ENCODE data around the gene C17orf113.
"Not testable (repeated sequence)": the region's sequence is repeated elsewhere in the genome, so short reads cannot be mapped to it uniquely, and the experiment has no call there.

Gene C17orf113

GRCh38 chr17:42041619-42042018, 8.8 kb downstream of the C17orf113 start:
- no peak for DNase-seq (ENCODE audit: low spot score)

GRCh38 chr17:42040818-42041217, 9.6 kb downstream of the C17orf113 start:
- DNase-seq (ENCODE audit: low spot score): no peak

- DNase-seq (ENCODE audit: low spot score): no peak
Observed at GRCh38 chr17:42039794-42040763, 10.3 kb downstream of the C17orf113 start.

DNA sequence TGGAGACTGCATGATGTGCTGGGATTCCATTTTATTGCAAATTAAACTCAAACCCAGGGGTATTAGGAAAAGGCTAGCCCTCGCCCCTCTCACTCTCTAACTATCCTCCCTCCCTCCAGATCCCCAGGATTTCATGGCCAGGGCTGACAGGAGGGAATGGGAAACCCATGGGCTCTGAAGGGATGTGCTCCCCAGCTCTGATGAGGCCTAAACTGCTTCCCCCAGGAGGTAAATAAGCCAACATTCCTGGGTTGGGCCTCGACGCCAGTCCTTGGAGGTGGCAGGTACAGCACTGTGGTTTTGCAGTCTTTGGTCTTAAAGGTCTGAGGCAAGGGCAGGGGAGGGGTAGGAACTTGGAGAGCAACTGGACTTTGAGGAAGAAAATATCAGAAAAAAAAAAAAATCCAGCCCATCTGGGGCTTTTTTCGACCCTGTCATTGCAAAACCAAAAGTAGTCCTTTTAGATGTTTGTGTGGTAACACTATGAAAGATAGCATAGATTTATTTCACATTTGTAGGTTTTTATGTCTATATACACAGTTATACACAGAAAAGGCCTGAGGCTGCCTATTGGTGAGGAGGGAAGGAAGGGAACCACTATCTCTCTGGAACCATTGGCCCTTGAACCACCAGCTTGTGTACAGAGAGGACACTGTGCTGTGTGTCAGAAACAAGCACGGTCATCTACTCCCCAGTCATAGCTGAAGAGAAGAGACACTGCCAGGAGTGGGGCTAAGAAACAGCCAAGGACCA, 12.0 kb downstream of the C17orf113 start:
- no peak for DNase-seq (ENCODE audit: low spot score)

DNA sequence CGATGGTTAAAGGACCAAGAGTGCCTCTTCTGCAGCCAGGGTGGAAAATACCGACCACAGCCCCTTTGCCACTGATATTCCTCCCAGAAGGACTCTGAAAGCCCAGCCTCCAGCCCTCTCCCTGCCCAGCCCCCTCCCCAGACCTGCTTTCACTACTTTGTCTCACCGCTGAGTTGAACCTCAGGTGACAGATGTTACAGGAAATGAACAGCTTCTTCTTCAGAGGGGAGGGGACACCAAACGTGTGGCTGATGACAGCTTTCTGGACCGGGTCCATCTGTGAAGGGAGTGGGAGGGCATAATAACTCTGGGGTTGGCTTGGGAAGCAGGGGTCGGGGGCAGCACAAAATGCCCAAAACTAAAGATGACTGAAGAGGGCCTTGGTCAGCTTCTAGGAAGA, 16.3 kb downstream of the C17orf113 start:
- DNase-seq (ENCODE audit: low spot score): no peak

DNA sequence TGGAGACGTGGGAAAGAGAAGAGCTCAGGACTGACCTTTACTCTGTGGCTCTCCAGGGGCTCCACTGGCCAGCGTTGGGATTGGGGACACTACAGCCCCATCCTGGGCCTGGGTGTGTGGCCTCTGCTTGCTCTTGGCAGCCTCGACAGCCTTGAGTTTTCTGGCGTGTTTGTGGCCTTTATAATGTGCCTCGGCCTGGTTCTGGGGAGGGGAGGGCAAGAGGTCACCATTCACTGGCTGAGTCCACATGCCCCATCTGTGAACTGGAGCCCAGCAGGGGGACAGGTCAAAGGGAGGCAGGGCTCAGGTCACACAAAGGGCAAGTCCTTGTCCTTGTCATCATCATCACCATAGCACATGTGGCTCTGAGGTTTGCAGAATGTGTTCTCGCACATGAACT, 18.8 kb downstream of the C17orf113 start:
- DNase-seq (ENCODE audit: low spot score): no peak

GRCh38 chr17:42028791-42029127, 21.6 kb downstream of the C17orf113 start:
- no peak for DNase-seq (ENCODE audit: low spot score)

- peak; percentile 80 for DNase-seq (ENCODE audit: low spot score)
Observed at GRCh38 chr17:42027961-42028790, 22.2 kb downstream of the C17orf113 start.

- no peak for DNase-seq (ENCODE audit: low spot score)
Observed at GRCh38 chr17:42027590-42027889, 22.9 kb downstream of the C17orf113 start.

DNA sequence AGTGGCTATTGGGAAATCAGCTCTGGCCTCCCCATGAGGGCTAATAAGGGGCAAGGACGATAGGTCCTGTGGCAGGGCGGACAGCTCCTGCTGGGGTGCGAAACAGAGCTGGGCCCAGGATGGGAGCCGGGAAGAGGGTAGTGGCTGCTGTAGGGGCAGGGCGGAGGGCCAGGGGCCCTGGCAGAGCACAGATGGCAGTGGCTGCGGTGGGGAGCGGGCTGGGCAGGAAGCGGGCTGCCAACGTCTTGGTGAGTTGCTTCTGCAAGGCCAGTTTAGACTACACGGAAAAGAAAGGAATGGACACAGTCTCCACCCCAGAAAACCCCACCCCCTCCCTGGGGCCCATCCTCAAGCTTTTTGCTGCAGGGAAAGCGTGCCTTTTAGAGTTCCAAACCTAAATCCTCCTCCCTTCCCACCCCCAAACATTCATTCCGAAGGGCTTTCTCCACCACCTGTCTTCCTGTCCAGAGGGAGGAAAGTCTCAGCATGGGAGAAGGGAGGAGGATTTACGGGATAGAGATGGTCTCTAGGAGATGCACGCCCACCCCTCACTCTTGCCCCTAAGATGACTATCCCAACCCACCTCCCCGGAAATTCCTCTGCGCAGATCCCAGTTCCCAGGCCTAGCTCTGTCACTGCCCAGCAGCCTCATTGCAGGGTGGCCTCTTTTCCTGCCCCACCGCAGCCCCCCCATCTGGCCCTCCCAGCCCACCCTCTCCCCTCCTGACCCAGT, 23.4 kb downstream of the C17orf113 start:
- DNase-seq (ENCODE audit: low spot score): peak; percentile 70

GRCh38 chr17:42025936-42026335, 24.5 kb downstream of the C17orf113 start:
- DNase-seq (ENCODE audit: low spot score): no peak

- no peak for DNase-seq (ENCODE audit: low spot score)
Observed at GRCh38 chr17:42025191-42025579, 25.2 kb downstream of the C17orf113 start.

GRCh38 chr17:42023524-42024349, 26.7 kb downstream of the C17orf113 start:
- no peak for DNase-seq (ENCODE audit: low spot score)

- not testable (repeated sequence) for DNase-seq (ENCODE audit: low spot score)
Observed at GRCh38 chr17:42020845-42021244, 29.6 kb downstream of the C17orf113 start.

DNA sequence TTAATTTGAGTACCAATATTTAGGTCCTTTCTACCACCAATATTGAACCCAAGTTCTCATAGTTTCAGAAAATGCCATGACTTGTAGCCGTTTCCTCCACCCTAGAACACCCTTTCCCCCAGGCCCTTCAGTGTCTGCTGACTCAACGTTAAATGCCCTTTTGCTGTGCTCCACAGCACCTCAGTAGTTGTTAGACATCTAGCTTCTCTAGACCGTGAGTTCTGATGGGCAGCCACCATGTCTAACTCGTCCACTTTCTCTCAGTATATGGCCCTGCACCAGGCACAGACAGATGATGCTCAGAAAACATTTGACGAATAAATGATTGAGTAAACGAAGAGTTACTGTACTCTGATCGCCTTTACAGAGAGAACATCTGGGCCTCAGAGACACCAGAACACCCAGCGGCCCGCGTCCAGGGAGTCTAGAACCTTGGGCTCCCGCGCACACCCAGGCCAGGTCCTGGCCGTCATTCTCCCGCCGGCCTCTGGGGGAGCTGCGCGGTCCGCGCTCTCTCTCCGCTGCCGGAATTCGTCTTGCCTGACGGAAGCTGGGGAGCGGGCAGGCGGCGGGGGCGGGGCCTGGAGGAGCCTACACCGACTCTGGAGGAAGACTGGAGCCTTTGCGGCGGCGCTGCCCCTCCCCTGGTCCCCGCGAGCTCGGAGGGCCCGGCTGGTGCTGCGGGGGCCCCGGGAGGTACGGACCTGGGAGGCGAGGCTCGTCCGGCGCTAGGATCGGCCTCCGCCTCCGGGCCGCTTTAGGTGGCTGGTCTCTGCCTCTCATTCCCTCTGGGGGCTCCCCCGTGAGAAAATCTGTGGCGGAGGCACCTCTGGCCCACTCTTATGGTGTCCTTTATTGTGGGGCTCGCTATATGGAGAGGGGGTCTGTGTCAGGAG, 30.6 kb downstream of the C17orf113 start, which contains the start of gene NKIRAS2:
Gene NKIRAS2 (plus strand): TSS at position 582 of the 896 bp plus-strand sequence. CDS start 1,488 bp downstream, outside the sequence.
- peak; percentile 98 for DNase-seq (ENCODE audit: low spot score)

DNA sequence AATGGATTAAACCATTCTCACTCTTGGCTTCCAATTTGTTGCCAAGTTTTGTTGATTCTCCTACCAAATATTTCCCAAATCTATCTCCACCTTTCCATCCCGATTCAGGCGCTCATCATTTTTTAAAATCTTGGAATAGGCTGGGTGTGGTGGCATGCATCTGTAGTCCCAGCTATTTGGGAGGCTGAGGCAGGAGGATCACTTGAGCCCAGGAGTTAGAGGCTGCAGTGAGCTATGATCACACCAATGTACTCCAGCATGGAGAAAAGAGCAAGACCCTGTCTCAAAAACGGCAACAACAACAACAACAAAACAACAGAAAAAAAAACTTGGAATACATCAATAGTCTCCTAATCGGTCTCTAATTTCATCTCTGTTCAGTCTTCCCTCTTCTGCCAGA, 31.4 kb downstream of the C17orf113 start:
- DNase-seq (ENCODE audit: low spot score): no peak

DNA sequence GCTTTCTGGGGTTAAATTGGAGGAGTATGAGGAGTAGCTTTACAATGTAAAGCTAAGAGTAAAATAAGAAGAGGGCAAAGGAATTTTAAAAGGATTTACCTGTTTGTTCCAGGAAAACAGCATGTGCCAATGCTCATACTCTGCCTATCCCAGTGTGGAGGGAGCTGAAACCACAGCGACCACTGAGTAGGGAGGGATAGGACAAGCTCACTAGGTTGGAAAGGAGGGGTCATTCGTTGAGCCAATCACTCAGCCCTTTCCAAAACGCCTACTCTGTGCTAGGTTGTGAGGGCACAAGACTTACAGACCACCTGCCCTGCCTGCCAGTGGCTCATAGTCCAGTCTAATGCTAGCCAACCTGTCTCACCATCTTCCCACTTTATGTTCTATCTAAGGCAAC, 32.1 kb downstream of the C17orf113 start:
- no peak for DNase-seq (ENCODE audit: low spot score)

DNA sequence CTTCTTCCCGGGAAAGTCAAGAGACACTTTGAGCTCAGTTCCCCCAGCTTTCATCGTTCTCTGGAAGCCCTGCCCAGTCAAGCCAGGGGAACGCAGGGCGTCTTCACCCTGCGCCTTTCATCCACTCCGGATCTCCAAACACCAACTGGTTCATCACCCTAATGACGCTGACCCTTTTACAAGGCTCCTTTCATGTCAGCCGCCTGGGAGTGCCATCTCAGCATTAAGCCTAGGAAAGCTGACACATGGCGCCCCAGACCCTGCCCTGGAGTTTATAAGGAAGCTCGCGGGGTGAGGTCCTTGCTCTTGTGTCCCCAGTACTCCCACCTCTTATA, 32.6 kb downstream of the C17orf113 start:
- DNase-seq (ENCODE audit: low spot score): no peak

DNA sequence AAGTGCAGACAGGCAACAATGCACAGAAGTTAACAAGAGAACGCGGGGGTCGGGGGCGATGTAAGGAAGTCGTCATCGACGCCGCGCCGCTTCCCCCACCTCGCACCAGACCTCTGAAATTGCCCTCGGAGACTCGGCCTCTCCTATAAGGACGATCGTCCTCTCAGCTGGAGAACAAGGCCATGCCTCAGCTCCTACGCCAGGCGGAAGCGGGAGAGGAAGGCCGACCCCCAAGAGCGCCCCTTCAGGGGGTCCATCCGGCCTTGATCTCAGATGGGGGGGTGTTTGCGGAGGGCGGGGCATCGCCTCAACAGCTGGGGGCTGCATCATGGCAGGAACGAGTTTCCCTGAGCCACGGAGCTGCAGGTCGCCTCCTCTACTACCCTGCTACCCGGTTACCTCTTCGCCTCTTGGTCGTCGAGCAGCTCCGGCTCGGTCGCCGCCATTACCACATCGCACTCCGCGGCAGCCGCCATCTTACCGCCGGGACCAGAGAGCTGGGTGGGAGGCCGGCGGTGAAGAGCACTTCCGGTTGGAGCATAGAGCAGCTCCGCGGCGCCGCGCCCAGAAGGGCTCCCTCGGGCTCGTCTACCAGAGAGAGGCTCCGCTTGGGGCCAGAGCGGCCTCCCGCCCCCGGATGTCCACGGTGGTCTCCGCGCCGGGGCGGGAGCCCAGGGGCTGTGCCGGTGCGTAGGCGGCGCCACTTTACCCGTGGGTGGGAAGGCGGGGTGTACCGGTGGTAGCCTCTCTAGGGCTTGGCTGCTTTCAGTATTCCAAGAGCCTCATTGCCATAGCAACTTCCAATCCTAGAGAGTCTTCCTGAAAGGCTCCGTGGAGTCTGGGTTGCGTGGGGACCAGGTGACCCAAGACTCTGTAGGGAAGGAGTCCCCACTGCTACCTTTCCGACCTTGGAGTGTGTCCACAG, 33.2 kb downstream of the C17orf113 start, which contains the start of gene DNAJC7:
Gene DNAJC7 (minus strand): TSS at position 499 of the 925 bp plus-strand sequence. CDS start 23 bp downstream, at position 476.
- peak; percentile 98 for DNase-seq (ENCODE audit: low spot score)

Measured in ecto neural progenitor cell (in vitro differentiated cells).